NCI-H146 treated with DMSO at 0.1 percent for 48 hours (cell line): ENCODE results near the gene NPDC1.
"Not testable (repeated sequence)": the region's sequence is repeated elsewhere in the genome, so short reads cannot be mapped to it uniquely, and the experiment has no call there.

Experiments
- DNase-seq: peaks from one replicate; lab custom pipeline; 2025; ENCODE audit not compliant: unreplicated experiment; lab: John Stamatoyannopoulos, UW

Gene NPDC1

GRCh38 chr9:137075275-137075775 is 29.3 kb upstream of the NPDC1 start:
- no peak for DNase-seq

GRCh38 chr9:137074657-137075274 is 28.8 kb upstream of the NPDC1 start:
- no peak for DNase-seq

- DNase-seq, result no peak
Measured at GRCh38 chr9:137073992-137074399, 28.0 kb upstream of the NPDC1 start.

- no peak for DNase-seq
Measured at GRCh38 chr9:137071282-137071681, 25.3 kb upstream of the NPDC1 start.

- DNase-seq, result no peak
Measured at GRCh38 chr9:137070906-137071275, 24.9 kb upstream of the NPDC1 start.

- DNase-seq, result peak; percentile 81
Measured at GRCh38 chr9:137070201-137070905, 24.4 kb upstream of the NPDC1 start, which contains the start of gene SAPCD2. Gene SAPCD2, minus strand, starts transcription at chr9:137070557. Its CDS starts 97 bp downstream, at chr9:137070460.

GRCh38 chr9:137069508-137070091 is 23.6 kb upstream of the NPDC1 start:
- DNase-seq, result no peak

- no peak for DNase-seq
Measured at GRCh38 chr9:137068539-137069507, 22.8 kb upstream of the NPDC1 start.

- peak; percentile 15 for DNase-seq
Measured at GRCh38 chr9:137067860-137068538, 22.0 kb upstream of the NPDC1 start.

GRCh38 chr9:137066096-137066861 is 20.3 kb upstream of the NPDC1 start:
- no peak for DNase-seq

- DNase-seq, result no peak
Measured at GRCh38 chr9:137065336-137065967, 19.5 kb upstream of the NPDC1 start.

- DNase-seq, result no peak
Measured at GRCh38 chr9:137064880-137065164, 18.8 kb upstream of the NPDC1 start.

- DNase-seq, result peak; percentile 6
Measured at GRCh38 chr9:137064027-137064879, 18.3 kb upstream of the NPDC1 start.

GRCh38 chr9:137063311-137064026 is 17.5 kb upstream of the NPDC1 start:
- no peak for DNase-seq

- DNase-seq, result not testable (repeated sequence)
Measured at GRCh38 chr9:137062798-137063197, 16.8 kb upstream of the NPDC1 start.

GRCh38 chr9:137062384-137062783 is 16.4 kb upstream of the NPDC1 start:
- no peak for DNase-seq

- peak; percentile 38 for DNase-seq
Measured at GRCh38 chr9:137058521-137059234, 12.7 kb upstream of the NPDC1 start.
